ENCODE results near the gene NEGR1.

- TF ChIP-seq POLR2A (IDR thresholded peaks at IDR 0.05) (no peak), CTCF (IDR thresholded peaks at IDR 0.05) (no peak)
These were observed 846.4 kb downstream of the NEGR1 start for GRCh38 chr1:71435951-71436350.

Measured in transverse colon (tissue), 3 donors.